ENCODE data around the gene SDCCAG8. TPM values are rescaled to one million over a fixed set of nuclear protein-coding genes. Genes with fewer than 3 reads are reported as not detected.

The SDCCAG8 gene
- total and polyA plus RNA-seq, 2 experiments from 2014 or later = 23.3 to 38.5 TPM

GRCh38 chr1:243315893-243316292, 60.1 kb downstream of the SDCCAG8 start:
- TF ChIP-seq CTCF (IDR thresholded peaks at IDR 0.05; ENCODE audit: low read depth, low read length) = no peak
- peak in 1 of 2 donors; percentile 46 for DNase-seq (ENCODE audit: low read depth in 1 of 2, low spot score in 1 of 2)
- Histone ChIP-seq H3K4me1 (ENCODE audit: low read depth) (no peaks in the 10 kb centered on the region), H3K4me3 (no peak overlapping the region), H3K27me3 (no peaks in the 10 kb centered on the region), H3K36me3 (peaks cover 5% of the 10 kb centered on the region), H3K27ac (no peak overlapping the region), H3K9me3 (ENCODE audit: low read depth) (no peaks in the 10 kb centered on the region)

- Histone ChIP-seq H3K36me3 (peaks cover 5% of the 10 kb centered on the region), H3K27me3 (no peaks in the 10 kb centered on the region), H3K4me1 (ENCODE audit: low read depth) (no peaks in the 10 kb centered on the region), H3K4me3 (no peak overlapping the region), H3K9me3 (ENCODE audit: low read depth) (no peaks in the 10 kb centered on the region), H3K27ac (no peak overlapping the region)
- no peak for DNase-seq (ENCODE audit: low read depth in 1 of 2, low spot score in 1 of 2)
- no peak for TF ChIP-seq CTCF (IDR thresholded peaks at IDR 0.05; ENCODE audit: low read depth, low read length)
Measured at GRCh38 chr1:243316366-243316989, 60.6 kb downstream of the SDCCAG8 start.

- Histone ChIP-seq H3K27ac (no peak overlapping the region), H3K4me1 (ENCODE audit: low read depth) (no peaks in the 10 kb centered on the region), H3K4me3 (no peak overlapping the region), H3K9me3 (ENCODE audit: low read depth) (no peaks in the 10 kb centered on the region), H3K36me3 (peaks cover 5% of the 10 kb centered on the region), H3K27me3 (no peaks in the 10 kb centered on the region)
- peak in 1 of 2 donors; percentile 12 for DNase-seq (ENCODE audit: low read depth in 1 of 2, low spot score in 1 of 2)
- TF ChIP-seq CTCF (IDR thresholded peaks at IDR 0.05; ENCODE audit: low read depth, low read length) = no peak
Measured at GRCh38 chr1:243320224-243320623, 64.4 kb downstream of the SDCCAG8 start.

- H3K4me1 ChIP-seq (ENCODE audit: low read depth) = no peaks in the 10 kb centered on the region
- H3K27me3 ChIP-seq = no peaks in the 10 kb centered on the region
- peak in 1 of 2 donors; percentile 72 for DNase-seq (ENCODE audit: low read depth in 1 of 2, low spot score in 1 of 2)
- H3K36me3 ChIP-seq = peaks cover 5% of the 10 kb centered on the region
- TF ChIP-seq CTCF (IDR thresholded peaks at IDR 0.05; ENCODE audit: low read depth, low read length) = no peak
- H3K27ac ChIP-seq = no peak overlapping the region
- no peaks in the 10 kb centered on the region for H3K9me3 ChIP-seq (ENCODE audit: low read depth)
- H3K4me3 ChIP-seq = no peak overlapping the region
Measured at GRCh38 chr1:243322326-243322725, 66.5 kb downstream of the SDCCAG8 start.

- no peak overlapping the region for H3K4me3 ChIP-seq
- H3K9me3 ChIP-seq (ENCODE audit: low read depth) = no peaks in the 10 kb centered on the region
- no peak overlapping the region for H3K27ac ChIP-seq
- H3K36me3 ChIP-seq = no peaks in the 10 kb centered on the region
- no peaks in the 10 kb centered on the region for H3K4me1 ChIP-seq (ENCODE audit: low read depth)
- TF ChIP-seq CTCF (IDR thresholded peaks at IDR 0.05; ENCODE audit: low read depth, low read length) = no peak
- H3K27me3 ChIP-seq = no peaks in the 10 kb centered on the region
- peak in 1 of 2 donors; percentile 4 for DNase-seq (ENCODE audit: low read depth in 1 of 2, low spot score in 1 of 2)
Measured at GRCh38 chr1:243323491-243323890, 67.7 kb downstream of the SDCCAG8 start.
